Naive thymus-derived CD8-positive, alpha-beta T cell (primary cell): ENCODE measurements around the gene GPC1. TPM values are rescaled to one million over a fixed set of nuclear protein-coding genes. Genes with fewer than 3 reads are reported as not detected.

Experiments
- ATAC-seq, 2 donors: fragments of 150-1000 bp; cut with Tn5 transposase in 1 of 2; sonication (Bioruptor Pico), chemical (Tn5 transposase) in 1 of 2; 1 replicate in 1 of 2; 2 replicates in 1 of 2; pipeline ENCODE4 v1.10.0; 2021; ENCODE audit warnings: mild to moderate bottlenecking in 2 of 2, moderate library complexity in 2 of 2
- POLR2A ChIA-PET: fragments of 350-600 bp; sonication (Branson Sonifier 250); formaldehyde crosslinking; loops from one replicate; lab custom pipeline; 2021; ENCODE audit warnings: antibody characterized with exemption; lab: Charles Lee
- DNase-seq, 10 donors: peaks; one replicate each; pipeline versions ENCODE4 v3.0.0 to v3.0.0-alpha.2; 2020 to 2022
- H3K27ac Mint-ChIP-seq, 10 donors: one replicate each; pipeline ENCODE4 v1.8.0; 2020 to 2022; ENCODE audit warnings: mild to moderate bottlenecking in 10 of 10, mixed read lengths in 10 of 10, moderate library complexity in 4 of 10, inconsistent platforms in 1 of 10
- H3K27me3 Mint-ChIP-seq, 5 donors: one replicate each; pipeline ENCODE4 v1.8.0; 2021 to 2022; ENCODE audit warnings: mixed read lengths in 5 of 5
- H3K36me3 Mint-ChIP-seq, 3 donors: one replicate each; pipeline ENCODE4 v1.8.0; 2020 to 2022; ENCODE audit warnings: mixed read lengths in 3 of 3, mild to moderate bottlenecking in 2 of 3, inconsistent platforms in 1 of 3
- H3K4me1 Mint-ChIP-seq, 4 donors: one replicate each; pipeline ENCODE4 v1.8.0; 2021 to 2022; ENCODE audit warnings: mixed read lengths in 4 of 4
- H3K4me3 Mint-ChIP-seq, 10 donors: one replicate each; pipeline ENCODE4 v1.8.0; 2020 to 2022; ENCODE audit warnings: mild to moderate bottlenecking in 10 of 10, mixed read lengths in 10 of 10, moderate library complexity in 6 of 10, inconsistent platforms in 1 of 10
- H3K9me3 Mint-ChIP-seq, 9 donors: one replicate each; pipeline ENCODE4 v1.8.0; 2020 to 2022; ENCODE audit warnings: mixed read lengths in 9 of 9, mild to moderate bottlenecking in 3 of 9, inconsistent platforms in 1 of 9, moderate library complexity in 1 of 9
- microRNA-seq: library from miRNA; unstranded; fragments of <30 nt; microRNA quantifications from one replicate; pipeline ENCODE4 v1.2.0, GENCODE V29; 2022; ENCODE audit warnings: borderline microRNAs expressed
- polyA plus RNA-seq, 3 donors: library from polyadenylated mRNA; unstranded; fragments of 300-500 nt; fragmentation: Illumina TruSeq; gene quantifications; one replicate each; pipeline ENCODE4 v1.2.3, GENCODE V29; 2021
- total RNA-seq, 8 experiments: library from RNA in 2 of 8; stranded (reverse) in 2 of 8; gene quantifications; one replicate each; pipeline ENCODE4 v1.2.3 and lab custom pipeline; 2021 to 2026

The GPC1 gene
- total and polyA plus RNA-seq, 5 experiments from 2014 or later = 0.09 to 1.2 (median 0.49) TPM

GRCh38 chr2:240511351-240512108 is 76.1 kb downstream of the GPC1 start:
- Mint-ChIP-seq H3K9me3 (no peaks in the 10 kb centered on the region), H3K4me1 (peaks cover 8 to 16% (median 13%) of the 10 kb centered on the region in 4 donors), H3K36me3 (peaks cover 6 to 17% (median 7%) of the 10 kb centered on the region in 3 donors), H3K27ac (no peak overlapping the region), H3K4me3 (no peak overlapping the region), H3K27me3 (peaks cover 0 to 4% (median 0%) of the 10 kb centered on the region in 5 donors)
- ATAC-seq = no peak
- POLR2A ChIA-PET = no interaction called here
- no peak for DNase-seq

- Mint-ChIP-seq H3K4me1 (peaks cover 8 to 16% (median 13%) of the 10 kb centered on the region in 4 donors), H3K4me3 (no peak overlapping the region), H3K27me3 (peaks cover 0 to 4% (median 0%) of the 10 kb centered on the region in 5 donors), H3K36me3 (peaks cover 6 to 18% (median 8%) of the 10 kb centered on the region in 3 donors), H3K9me3 (no peaks in the 10 kb centered on the region), H3K27ac (no peak overlapping the region)
- no peak for ATAC-seq
- POLR2A ChIA-PET = no interaction called here
- DNase-seq = no peak
Observed at GRCh38 chr2:240512109-240512485, 76.6 kb downstream of the GPC1 start.

- no peak for ATAC-seq
- H3K36me3 Mint-ChIP-seq = peaks cover 6 to 18% (median 8%) of the 10 kb centered on the region in 3 donors
- H3K4me3 Mint-ChIP-seq = no peak overlapping the region
- no peak for DNase-seq
- peaks cover 0 to 4% (median 0%) of the 10 kb centered on the region in 5 donors for H3K27me3 Mint-ChIP-seq
- no peaks in the 10 kb centered on the region for H3K9me3 Mint-ChIP-seq
- peaks cover 8 to 16% (median 13%) of the 10 kb centered on the region in 4 donors for H3K4me1 Mint-ChIP-seq
- POLR2A ChIA-PET = interaction anchor here (0.6 to 2.0 kb wide), 3 partner anchors 53 to 595 kb away, joined by 3 to 14 read pairs (median 3); no protein-coding TSS in a partner anchor
- peak overlapping the region in 2 of 10 donors; percentile 35 to 63 for H3K27ac Mint-ChIP-seq
Observed at GRCh38 chr2:240512666-240513535, 77.4 kb downstream of the GPC1 start.

GRCh38 chr2:240513549-240514287 is 78.3 kb downstream of the GPC1 start:
- peak; percentile 99 to 100 for ATAC-seq
- peaks cover 8 to 16% (median 13%) of the 10 kb centered on the region in 4 donors for H3K4me1 Mint-ChIP-seq
- H3K9me3 Mint-ChIP-seq = no peaks in the 10 kb centered on the region
- peak overlapping the region in 1 of 10 donors; percentile 48 for H3K4me3 Mint-ChIP-seq
- POLR2A ChIA-PET = interaction anchor here (0.6 to 2.0 kb wide), 6 partner anchors 45 to 594 kb away, joined by 3 to 14 read pairs (median 3); partner anchors contain the start of gene CAPN10
- peak; percentile 67 to 89 (median 75) for DNase-seq
- H3K27ac Mint-ChIP-seq = peak overlapping the region in 8 of 10 donors; percentile 13 to 82 (median 51)
- peaks cover 3 to 15% (median 9%) of the 10 kb centered on the region in 3 donors for H3K36me3 Mint-ChIP-seq
- H3K27me3 Mint-ChIP-seq = peaks cover 0 to 4% (median 0%) of the 10 kb centered on the region in 5 donors

- Mint-ChIP-seq H3K36me3 (peaks cover 0 to 9% (median 8%) of the 10 kb centered on the region in 3 donors), H3K4me1 (peaks cover 8 to 22% (median 14%) of the 10 kb centered on the region in 4 donors), H3K9me3 (no peaks in the 10 kb centered on the region), H3K27me3 (peaks cover 0 to 4% (median 0%) of the 10 kb centered on the region in 5 donors), H3K27ac (peak overlapping the region in 1 of 10 donors; percentile 63), H3K4me3 (no peak overlapping the region)
- POLR2A ChIA-PET = interaction anchor here (0.6 to 2.0 kb wide), 3 partner anchors 29 to 71 kb away, joined by 3 to 14 read pairs (median 6); partner anchors contain the start of gene CAPN10
- no peak for DNase-seq
- no peak for ATAC-seq
Observed at GRCh38 chr2:240514631-240515030, 79.2 kb downstream of the GPC1 start.

- DNase-seq (no peak), ATAC-seq (no peak)
- Mint-ChIP-seq H3K9me3 (no peaks in the 10 kb centered on the region), H3K4me3 (no peak overlapping the region), H3K27ac (no peak overlapping the region), H3K27me3 (peaks cover 0 to 4% (median 0%) of the 10 kb centered on the region in 5 donors), H3K36me3 (peaks cover under 1 to 12% (median 9%) of the 10 kb centered on the region in 3 donors), H3K4me1 (peaks cover 12 to 30% (median 17%) of the 10 kb centered on the region in 4 donors)
- POLR2A ChIA-PET = no interaction called here
Observed at GRCh38 chr2:240517342-240517741, 81.9 kb downstream of the GPC1 start.

Small RNA genes lying within 50 kb of the gene (microRNA-seq; reads per million reads assigned to microRNA genes)
- gene MIR149 = 8.6 reads per million, percentile 25 among the genes with 10 or more reads in this experiment

Other genes starting within 250 kb of the GPC1 start
- 10 to 100 TPM; 69.1 to 69.7 TPM for gene ANKMY1, start 122.3 kb downstream of the GPC1 start, total RNA-seq
- gene ANKMY1, start 122.3 kb downstream of the GPC1 start, polyA plus RNA-seq = 10 to 100 TPM in 2 of 3 donors, 1 to 10 TPM in 1; 9.1 to 16.8 (median 10.3) TPM
- 10 to 100 TPM; 23.2 to 24.0 TPM for gene DUSP28, start 124.7 kb downstream of the GPC1 start, total RNA-seq
- gene DUSP28, start 124.7 kb downstream of the GPC1 start, polyA plus RNA-seq = 10 to 100 TPM; 18.8 to 23.9 (median 22.9) TPM
- gene RNPEPL1, start 132.8 kb downstream of the GPC1 start, total RNA-seq = 100 to 1,000 TPM; 121 to 123 TPM
- gene RNPEPL1, start 132.8 kb downstream of the GPC1 start, polyA plus RNA-seq = 10 to 100 TPM; 17.8 to 67.0 (median 39.8) TPM
- 10 to 100 TPM; 91.1 to 93.2 TPM for gene CAPN10, start 151.1 kb downstream of the GPC1 start, total RNA-seq
- 10 to 100 TPM in 1 of 3 donors, 1 to 10 TPM in 2; 6.7 to 21.4 (median 9.8) TPM for gene CAPN10, start 151.1 kb downstream of the GPC1 start, polyA plus RNA-seq
- gene GPR35, start 189.8 kb downstream of the GPC1 start, total RNA-seq = 1 to 10 TPM; 8.9 to 9.8 TPM
- 1 to 10 TPM; 1.3 to 1.7 (median 1.6) TPM for gene GPR35, start 189.8 kb downstream of the GPC1 start, polyA plus RNA-seq
- gene AQP12B, start 247.2 kb downstream of the GPC1 start, total RNA-seq = not detected
- gene AQP12B, start 247.2 kb downstream of the GPC1 start, polyA plus RNA-seq = not detected